GM10248 (cell line): ENCODE measurements around the gene MDFIC.

ENCODE experiments used
- CTCF ChIA-PET: fragments of 300-600 bp; sonication (Branson Sonifier 250); formaldehyde crosslinking; extraction: SDS; loops from one replicate; lab custom pipeline; 2021; ENCODE audit warnings: antibody characterized with exemption; lab: Yijun Ruan, JAX
- POLR2A ChIA-PET: fragments of 350-650 bp; sonication (Branson Sonifier 250); formaldehyde crosslinking; extraction: SDS; loops from one replicate; lab custom pipeline; 2020; ENCODE audit warnings: antibody characterized with exemption; lab: Yijun Ruan, JAX
- DNase-seq: peaks from one replicate; pipeline ENCODE4 v3.0.0; 2012; ENCODE audit errors: extremely low spot score
- CTCF ChIP-seq: IDR thresholded peaks from 2 replicates; pipeline ENCODE4 v1.5.1; 2012; ENCODE audit warnings: mild to moderate bottlenecking, low read depth; ENCODE audit errors: extremely low read depth, missing control alignments, control extremely low read depth

MDFIC gene

GRCh38 chr7:114975401-114975800, 53.5 kb downstream of the MDFIC start:
- ChIA-PET CTCF (interaction anchor here (1.1 to 3.9 kb wide), 3 partner anchors 12 to 110 kb away, joined by 3 to 15 read pairs (median 4); no protein-coding TSS in a partner anchor), POLR2A (no interaction called here)
- TF ChIP-seq CTCF: no peak

GRCh38 chr7:114976666-114977065, 54.8 kb downstream of the MDFIC start:
- no peak for TF ChIP-seq CTCF
- CTCF ChIA-PET: interaction anchor here (1.4 kb wide), 2 partner anchors 34 to 111 kb away, joined by 3 to 4 read pairs; no protein-coding TSS in a partner anchor
- POLR2A ChIA-PET: no interaction called here
- no peak for DNase-seq

More at GRCh38 chr7:114975401-114975800, 53.5 kb downstream of the MDFIC start:
- DNase-seq: no peak

GRCh38 chr7:114977277-114977676, 55.4 kb downstream of the MDFIC start:
- CTCF ChIA-PET: interaction anchor here (1.1 to 1.4 kb wide), 2 partner anchors 27 to 35 kb away, joined by 3 to 4 read pairs; no protein-coding TSS in a partner anchor
- no peak for TF ChIP-seq CTCF
- POLR2A ChIA-PET: no interaction called here
- DNase-seq: no peak

GRCh38 chr7:114979388-114979787, 57.5 kb downstream of the MDFIC start:
- DNase-seq: no peak
- ChIA-PET POLR2A (no interaction called here), CTCF (no interaction called here)
- TF ChIP-seq CTCF: no peak

GRCh38 chr7:114979803-114980507, 58.1 kb downstream of the MDFIC start:
- DNase-seq: no peak
- ChIA-PET CTCF (no interaction called here), POLR2A (no interaction called here)
- no peak for TF ChIP-seq CTCF

- no peak for TF ChIP-seq CTCF
- POLR2A ChIA-PET: no interaction called here
- CTCF ChIA-PET: interaction anchor here (0.9 kb wide), 1 partner anchor 10 kb away, joined by 4 read pairs; no protein-coding TSS in a partner anchor
- no peak for DNase-seq
Measured at GRCh38 chr7:114981323-114981722, 59.4 kb downstream of the MDFIC start.
